ENCODE data around the gene GAB1.

GAB1 gene

GRCh38 chr4:143438710-143439109 is 102.0 kb downstream of the GAB1 start (continued):
- TF ChIP-seq ZNF114 (tag by site-specific recombination; IDR thresholded peaks at IDR 0.05) (no peak), RBAK (tag by site-specific recombination; IDR thresholded peaks at IDR 0.05) (no peak), ZNF174 (tag by site-specific recombination; IDR thresholded peaks at IDR 0.05) (no peak), ZBTB21 (tag by site-specific recombination; IDR thresholded peaks at IDR 0.05) (no peak), SP7 (tag by site-specific recombination; IDR thresholded peaks at IDR 0.05) (no peak), ZNF354C (tag by site-specific recombination; IDR thresholded peaks at IDR 0.05; ENCODE audit: borderline replicate concordance, low read depth) (no peak), KLF16 (tag by site-specific recombination; IDR thresholded peaks at IDR 0.05) (no peak), ZNF280C (tag by site-specific recombination; IDR thresholded peaks at IDR 0.05) (no peak)

- Histone ChIP-seq H3K27ac (ENCODE audit: extremely low read depth, low read depth, low read length) (no peak overlapping the region), H3K9me3 (ENCODE audit: control insufficient read depth, insufficient read depth, low read depth, low read length) (no peaks in the 10 kb centered on the region), H3K4me3 (ENCODE audit: low read depth, low read length) (no peak overlapping the region), H3K36me3 (ENCODE audit: control insufficient read depth in 2 of 2, insufficient read depth in 1 of 2, low read length in 2 of 2) (peaks cover 0 to 16% of the 10 kb centered on the region in 2 experiments; a peak in 1 of 3 replicates), H3K4me1 (ENCODE audit: control insufficient read depth, insufficient read depth, low read length) (no peaks in the 10 kb centered on the region)
- POLR2A ChIA-PET = no interaction called here
- CTCF ChIA-PET = interaction anchor here (0.9 kb wide), 1 partner anchor 11 kb away, joined by 3 read pairs; no protein-coding TSS in a partner anchor
- TF ChIP-seq ZNF768 (tag by site-specific recombination; IDR thresholded peaks at IDR 0.05) = no peak
- no peak for TF ChIP-seq ZNF398 (tag by site-specific recombination; IDR thresholded peaks at IDR 0.05)
- TF ChIP-seq YY1 (tag by site-specific recombination; IDR thresholded peaks at IDR 0.05) = no peak
- TF ChIP-seq ZNF560 (tag by site-specific recombination; IDR thresholded peaks at IDR 0.05; ENCODE audit: borderline replicate concordance) = no peak
- no peak for TF ChIP-seq PRDM4 (tag by site-specific recombination; IDR thresholded peaks at IDR 0.05)
- TF ChIP-seq ZNF391 (tag by site-specific recombination; IDR thresholded peaks at IDR 0.05; ENCODE audit: borderline replicate concordance, low read depth) = no peak
Measured at GRCh38 chr4:143441109-143441508, 104.4 kb downstream of the GAB1 start.

- H3K36me3 ChIP-seq (ENCODE audit: control insufficient read depth in 2 of 2, insufficient read depth in 1 of 2, low read length in 2 of 2) = peaks cover 0 to 16% of the 10 kb centered on the region in 2 experiments; a peak in 1 of 3 replicates
- ChIA-PET CTCF (interaction anchor here (0.9 kb wide), 1 partner anchor 11 kb away, joined by 3 read pairs; no protein-coding TSS in a partner anchor), POLR2A (no interaction called here)
- no peaks in the 10 kb centered on the region for H3K4me1 ChIP-seq (ENCODE audit: control insufficient read depth, insufficient read depth, low read length)
- H3K27ac ChIP-seq (ENCODE audit: extremely low read depth, low read depth, low read length) = no peak overlapping the region
- no peaks in the 10 kb centered on the region for H3K9me3 ChIP-seq (ENCODE audit: control insufficient read depth, insufficient read depth, low read depth, low read length)
- no peak overlapping the region for H3K4me3 ChIP-seq (ENCODE audit: low read depth, low read length)
- TF ChIP-seq KLF10 (tag by site-specific recombination; IDR thresholded peaks at IDR 0.05) = peak; percentile 58; the same call in 1 of the 2 replicates
- TF ChIP-seq ZNF16 (tag by site-specific recombination; IDR thresholded peaks at IDR 0.05; ENCODE audit: low read depth) = no peak
Measured at GRCh38 chr4:143441678-143442077, 105.0 kb downstream of the GAB1 start.
